Measurements from ENCODE around the gene USP21. TPM values are rescaled to one million over a fixed set of nuclear protein-coding genes. Genes with fewer than 3 reads are reported as not detected.

Gene USP21
- polyA plus RNA-seq, 1 of the 3 experiments (the other 2 are of a cell fraction) = 26.8 TPM

DNA sequence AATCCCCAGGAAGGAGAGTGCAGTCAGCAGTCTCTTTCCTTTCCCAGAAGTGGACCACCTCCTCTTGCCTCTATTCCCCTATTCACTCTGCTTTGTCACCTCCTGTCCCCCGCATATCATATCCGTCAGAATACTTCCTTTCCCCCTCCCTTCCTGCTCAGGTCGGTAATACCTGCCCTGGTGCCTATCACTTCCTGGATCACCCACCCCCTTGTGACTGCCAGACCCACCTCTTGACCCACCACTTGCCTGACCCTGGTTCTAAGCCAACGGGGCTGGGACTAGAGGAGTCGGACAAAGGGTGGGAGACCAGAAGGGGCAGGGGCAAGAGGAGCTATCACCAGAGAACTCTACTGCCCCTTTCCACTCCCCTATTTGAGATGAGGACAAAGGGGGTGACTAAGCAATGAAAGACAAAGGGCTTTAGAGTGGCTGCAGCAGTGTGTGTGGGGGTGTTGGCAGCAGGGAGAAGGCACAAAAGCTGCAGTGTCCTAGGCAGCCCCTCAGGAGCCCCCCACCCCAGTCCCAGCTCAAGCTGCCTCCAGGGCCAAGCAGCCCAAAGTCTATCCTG is 41.2 kb downstream of the USP21 start (continued):
- TF ChIP-seq, protein P1, sequence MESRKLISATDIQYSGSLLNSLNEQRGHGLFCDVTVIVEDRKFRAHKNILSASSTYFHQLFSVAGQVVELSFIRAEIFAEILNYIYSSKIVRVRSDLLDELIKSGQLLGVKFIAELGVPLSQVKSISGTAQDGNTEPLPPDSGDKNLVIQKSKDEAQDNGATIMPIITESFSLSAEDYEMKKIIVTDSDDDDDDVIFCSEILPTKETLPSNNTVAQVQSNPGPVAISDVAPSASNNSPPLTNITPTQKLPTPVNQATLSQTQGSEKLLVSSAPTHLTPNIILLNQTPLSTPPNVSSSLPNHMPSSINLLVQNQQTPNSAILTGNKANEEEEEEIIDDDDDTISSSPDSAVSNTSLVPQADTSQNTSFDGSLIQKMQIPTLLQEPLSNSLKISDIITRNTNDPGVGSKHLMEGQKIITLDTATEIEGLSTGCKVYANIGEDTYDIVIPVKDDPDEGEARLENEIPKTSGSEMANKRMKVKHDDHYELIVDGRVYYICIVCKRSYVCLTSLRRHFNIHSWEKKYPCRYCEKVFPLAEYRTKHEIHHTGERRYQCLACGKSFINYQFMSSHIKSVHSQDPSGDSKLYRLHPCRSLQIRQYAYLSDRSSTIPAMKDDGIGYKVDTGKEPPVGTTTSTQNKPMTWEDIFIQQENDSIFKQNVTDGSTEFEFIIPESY (IDR thresholded peaks at IDR 0.05; ENCODE audit: borderline replicate concordance, low read depth) = no peak
- TF ChIP-seq YY1 (IDR thresholded peaks at IDR 0.05; ENCODE audit: low read depth) = no peak
- TF ChIP-seq FOXJ3 (CRISPR knock-in tag; IDR thresholded peaks at IDR 0.05) = no peak
- no peak for TF ChIP-seq NFIC (IDR thresholded peaks at IDR 0.05; ENCODE audit: borderline replicate concordance)
- TF ChIP-seq, protein P2, sequence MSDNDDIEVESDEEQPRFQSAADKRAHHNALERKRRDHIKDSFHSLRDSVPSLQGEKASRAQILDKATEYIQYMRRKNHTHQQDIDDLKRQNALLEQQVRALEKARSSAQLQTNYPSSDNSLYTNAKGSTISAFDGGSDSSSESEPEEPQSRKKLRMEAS (IDR thresholded peaks at IDR 0.05; ENCODE audit: low read depth) = no peak

DNA sequence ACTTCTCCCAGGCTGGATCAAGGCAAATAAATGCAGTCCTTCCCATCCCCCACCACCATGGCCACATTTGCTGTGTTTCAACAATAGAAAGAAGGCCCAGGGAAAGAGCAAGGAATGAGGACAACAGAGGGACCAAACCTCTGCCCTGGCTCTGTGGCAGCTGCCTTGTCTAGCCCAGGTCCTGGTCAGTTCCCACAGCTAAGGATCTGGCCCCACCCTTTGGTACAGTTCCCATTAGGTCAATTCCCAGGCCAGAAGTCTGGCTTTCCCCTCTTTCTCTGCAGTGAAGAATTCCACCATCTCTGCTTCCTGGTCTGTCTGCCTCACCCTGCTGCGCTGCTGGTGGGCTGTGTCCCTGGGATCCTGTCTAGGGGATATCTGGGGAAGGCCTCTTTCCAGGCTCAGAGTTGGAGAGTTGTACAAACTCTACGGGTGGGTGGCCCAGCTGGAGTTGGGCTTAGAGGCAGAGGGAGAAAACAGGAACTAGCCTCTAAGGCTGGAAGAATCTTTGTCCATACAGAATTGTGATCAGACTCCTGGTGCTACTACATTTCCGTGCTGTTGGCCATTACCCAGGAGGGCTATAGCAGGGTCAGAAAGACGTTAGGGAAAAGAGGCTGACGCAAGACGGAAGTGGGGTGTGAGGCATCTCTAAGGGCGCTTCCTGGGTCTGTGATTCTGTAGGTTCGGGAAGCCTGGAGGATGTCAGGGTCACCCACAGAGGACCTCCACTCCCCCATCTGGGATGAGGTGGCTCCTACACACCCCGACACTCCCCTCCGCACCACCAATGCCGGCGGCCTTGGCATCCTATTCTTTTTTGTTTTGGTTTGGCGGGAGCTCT is 41.9 kb downstream of the USP21 start:
- Histone ChIP-seq H3K79me2 (ENCODE audit: insufficient read depth) (peaks cover 39% of the 10 kb centered on the region), H3K9ac (peak overlapping the region; percentile 82), H3K4me3 (ENCODE audit: low read depth in 2 of 2, low read length in 1 of 2) (peak overlapping the region in 1 of 2 experiments; percentile 78; a peak in 2 of 4 replicates), H3K36me3 (replicated peaks in 1 of 2; ENCODE audit: control insufficient read depth in 1 of 2, insufficient read depth in 2 of 2, low read length in 1 of 2) (peaks cover 18 to 27% of the 10 kb centered on the region in 2 experiments), H3K27ac (ENCODE audit: low read depth in 2 of 2, low read length in 1 of 2) (peak overlapping the region; percentile 74 to 99), H2AFZ (ENCODE audit: low read depth) (peak overlapping the region; percentile 93), H3K27me3 (ENCODE audit: insufficient read depth) (no peaks in the 10 kb centered on the region), H3F3A (replicated peaks; ENCODE audit: insufficient read depth) (peaks cover 13% of the 10 kb centered on the region), H3K4me1 (ENCODE audit: control insufficient read depth in 1 of 2, insufficient read depth in 2 of 2, low read depth in 1 of 2, low read length in 1 of 2) (peaks cover 33 to 65% of the 10 kb centered on the region in 2 experiments), H3K4me2 (peak overlapping the region; percentile 79), H3K9me2 (no peaks in the 10 kb centered on the region), H4K20me1 (ENCODE audit: insufficient read depth) (no peaks in the 10 kb centered on the region), H3K9me3 (no peaks in the 10 kb centered on the region)
- ChIA-PET CTCF (interaction anchor here (1.1 to 6.8 kb wide), 14 partner anchors 8 to 189 kb away, joined by 3 to 65 read pairs (median 10); partner anchors contain the start of genes APOA2, B4GALT3, PPOX and SDHC), POLR2A (interaction anchor here (0.6 to 2.1 kb wide), 12 partner anchors 10 to 188 kb away, joined by 3 to 19 read pairs (median 4); partner anchors contain the start of genes APOA2, FCER1G, NIT1 and PFDN2)
- no peak for DNase-seq
- WGBS (ENCODE audit: low lambda C conversion rate) = 93% methylated on average over 13 of the region's 13 CpGs
- TF ChIP-seq, protein P3, sequence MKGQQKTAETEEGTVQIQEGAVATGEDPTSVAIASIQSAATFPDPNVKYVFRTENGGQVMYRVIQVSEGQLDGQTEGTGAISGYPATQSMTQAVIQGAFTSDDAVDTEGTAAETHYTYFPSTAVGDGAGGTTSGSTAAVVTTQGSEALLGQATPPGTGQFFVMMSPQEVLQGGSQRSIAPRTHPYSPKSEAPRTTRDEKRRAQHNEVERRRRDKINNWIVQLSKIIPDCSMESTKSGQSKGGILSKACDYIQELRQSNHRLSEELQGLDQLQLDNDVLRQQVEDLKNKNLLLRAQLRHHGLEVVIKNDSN (IDR thresholded peaks at IDR 0.05; ENCODE audit: borderline replicate concordance, low read depth) = no peak
- TF ChIP-seq, protein P1 (IDR thresholded peaks at IDR 0.05; ENCODE audit: borderline replicate concordance, low read depth) = no peak
- TF ChIP-seq GABPA (IDR thresholded peaks at IDR 0.05; ENCODE audit: low read depth) (no peak), RAD21 (IDR thresholded peaks at IDR 0.05; ENCODE audit: low read length) (no peak), MEF2A (IDR thresholded peaks at IDR 0.05; ENCODE audit: borderline replicate concordance, low read depth) (no peak), RCOR1 (IDR thresholded peaks at IDR 0.05; ENCODE audit: low read length) (no peak), TAF1 (IDR thresholded peaks at IDR 0.05; ENCODE audit: borderline replicate concordance, low read depth, low read length) (no peak), SMC3 (IDR thresholded peaks at IDR 0.05; ENCODE audit: low read depth, low read length) (no peak), FOSL2 (IDR thresholded peaks at IDR 0.05; ENCODE audit: borderline replicate concordance, low read depth) (no peak), RXRA (IDR thresholded peaks at IDR 0.05; ENCODE audit: borderline replicate concordance, low read depth) (no peak), NRF1 (IDR thresholded peaks at IDR 0.05; ENCODE audit: low read depth, low read length) (no peak), EZH2phosphoT487 (IDR thresholded peaks at IDR 0.05; ENCODE audit: borderline replicate concordance, low read depth) (no peak), RFX5 (IDR thresholded peaks at IDR 0.05; ENCODE audit: low read length) (no peak), POLR2AphosphoS5 (IDR thresholded peaks at IDR 0.05; ENCODE audit: low read depth, low read length) (no peak), FOXJ3 (CRISPR knock-in tag; IDR thresholded peaks at IDR 0.05) (no peak), JUND (IDR thresholded peaks at IDR 0.05) (no peak), TCF12 (IDR thresholded peaks at IDR 0.05) (no peak)
- TF ChIP-seq, protein P4, sequence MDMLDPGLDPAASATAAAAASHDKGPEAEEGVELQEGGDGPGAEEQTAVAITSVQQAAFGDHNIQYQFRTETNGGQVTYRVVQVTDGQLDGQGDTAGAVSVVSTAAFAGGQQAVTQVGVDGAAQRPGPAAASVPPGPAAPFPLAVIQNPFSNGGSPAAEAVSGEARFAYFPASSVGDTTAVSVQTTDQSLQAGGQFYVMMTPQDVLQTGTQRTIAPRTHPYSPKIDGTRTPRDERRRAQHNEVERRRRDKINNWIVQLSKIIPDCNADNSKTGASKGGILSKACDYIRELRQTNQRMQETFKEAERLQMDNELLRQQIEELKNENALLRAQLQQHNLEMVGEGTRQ (IDR thresholded peaks at IDR 0.05; ENCODE audit: borderline replicate concordance, low read depth, low read length) = no peak
- TF ChIP-seq, protein P2 (IDR thresholded peaks at IDR 0.05; ENCODE audit: low read depth) = no peak

Data from SK-N-SH (cell line).